GM12874 (cell line): ENCODE data around the gene CCDC85C.

Experiments
- TF ChIP-seq, protein P1 (sequence below): IDR thresholded peaks from 2 replicates; pipeline ENCODE4 v1.5.1; 2011; ENCODE audit warnings: low read depth, mild to moderate bottlenecking, control low read depth, low read length, moderate library complexity; ENCODE audit not compliant: insufficient read depth

Gene CCDC85C

DNA sequence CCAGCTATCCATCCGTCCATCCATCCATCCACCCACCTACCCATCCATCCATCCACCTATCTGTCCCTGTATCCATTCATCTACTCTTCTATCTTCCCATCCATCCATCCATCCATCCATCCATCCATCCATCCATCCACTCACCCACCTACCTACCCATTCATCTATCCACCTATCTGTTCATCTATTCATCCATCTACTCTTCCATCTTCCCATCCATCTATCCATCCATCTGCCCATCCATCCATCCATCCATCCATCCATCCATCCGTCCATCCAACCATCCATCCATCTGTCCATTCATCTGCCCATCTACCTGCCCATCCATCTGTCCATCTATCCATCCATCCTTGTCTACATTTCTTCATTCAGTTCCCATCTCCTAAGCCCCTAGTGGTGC is 23.1 kb upstream of the CCDC85C start:
- TF ChIP-seq, protein P1, sequence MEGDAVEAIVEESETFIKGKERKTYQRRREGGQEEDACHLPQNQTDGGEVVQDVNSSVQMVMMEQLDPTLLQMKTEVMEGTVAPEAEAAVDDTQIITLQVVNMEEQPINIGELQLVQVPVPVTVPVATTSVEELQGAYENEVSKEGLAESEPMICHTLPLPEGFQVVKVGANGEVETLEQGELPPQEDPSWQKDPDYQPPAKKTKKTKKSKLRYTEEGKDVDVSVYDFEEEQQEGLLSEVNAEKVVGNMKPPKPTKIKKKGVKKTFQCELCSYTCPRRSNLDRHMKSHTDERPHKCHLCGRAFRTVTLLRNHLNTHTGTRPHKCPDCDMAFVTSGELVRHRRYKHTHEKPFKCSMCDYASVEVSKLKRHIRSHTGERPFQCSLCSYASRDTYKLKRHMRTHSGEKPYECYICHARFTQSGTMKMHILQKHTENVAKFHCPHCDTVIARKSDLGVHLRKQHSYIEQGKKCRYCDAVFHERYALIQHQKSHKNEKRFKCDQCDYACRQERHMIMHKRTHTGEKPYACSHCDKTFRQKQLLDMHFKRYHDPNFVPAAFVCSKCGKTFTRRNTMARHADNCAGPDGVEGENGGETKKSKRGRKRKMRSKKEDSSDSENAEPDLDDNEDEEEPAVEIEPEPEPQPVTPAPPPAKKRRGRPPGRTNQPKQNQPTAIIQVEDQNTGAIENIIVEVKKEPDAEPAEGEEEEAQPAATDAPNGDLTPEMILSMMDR: no peak

DNA sequence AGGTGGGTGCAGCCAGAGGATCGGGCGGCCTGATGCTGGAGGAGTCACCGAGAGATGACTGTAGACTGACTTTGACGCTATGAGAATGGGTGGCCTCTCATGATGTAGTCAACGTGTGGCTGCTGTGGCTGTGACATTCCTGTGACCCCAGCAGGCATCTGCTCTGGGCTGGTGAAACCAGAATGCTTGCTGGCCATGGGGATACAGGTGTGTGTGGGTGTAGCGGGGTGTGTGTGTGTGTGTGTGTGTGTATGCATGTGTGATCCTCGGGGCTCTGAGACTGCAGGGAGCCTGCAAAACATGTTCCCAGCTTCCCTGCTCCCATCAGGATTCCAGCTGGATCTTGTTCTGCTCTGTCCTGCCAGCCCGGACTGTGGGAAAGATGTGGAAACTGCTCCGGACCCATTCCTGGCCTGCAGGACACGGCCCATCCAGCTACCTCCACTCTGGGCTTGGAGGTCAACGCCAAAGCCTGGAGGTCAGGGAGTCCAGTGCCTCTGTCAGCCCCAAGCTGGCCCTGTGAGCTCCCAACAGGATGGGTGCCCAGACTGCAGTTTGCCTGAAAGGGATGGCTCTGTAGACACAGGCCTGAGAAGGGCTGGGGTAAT is 22.1 kb upstream of the CCDC85C start:
- TF ChIP-seq, protein P1: no peak

DNA sequence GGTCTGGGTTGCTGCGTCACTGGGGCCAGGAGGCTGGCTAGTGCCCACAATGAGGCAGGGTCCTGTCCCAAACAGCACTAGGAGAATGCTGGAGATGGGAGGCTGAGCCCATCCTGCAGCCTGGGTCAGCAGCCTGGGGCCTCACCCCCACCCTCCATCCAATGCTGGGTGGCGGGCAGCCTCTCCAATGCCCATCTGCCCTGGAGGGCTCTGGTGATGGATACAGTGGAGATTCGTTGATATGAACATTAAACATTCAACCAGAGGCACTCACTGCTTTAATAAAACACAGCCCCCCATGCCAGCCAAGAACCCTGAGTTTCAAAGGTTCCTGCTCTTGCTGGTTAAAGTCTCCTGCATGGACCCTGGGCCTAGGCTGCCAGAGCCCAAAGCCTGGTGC is 21.5 kb upstream of the CCDC85C start:
- TF ChIP-seq, protein P1: no peak

DNA sequence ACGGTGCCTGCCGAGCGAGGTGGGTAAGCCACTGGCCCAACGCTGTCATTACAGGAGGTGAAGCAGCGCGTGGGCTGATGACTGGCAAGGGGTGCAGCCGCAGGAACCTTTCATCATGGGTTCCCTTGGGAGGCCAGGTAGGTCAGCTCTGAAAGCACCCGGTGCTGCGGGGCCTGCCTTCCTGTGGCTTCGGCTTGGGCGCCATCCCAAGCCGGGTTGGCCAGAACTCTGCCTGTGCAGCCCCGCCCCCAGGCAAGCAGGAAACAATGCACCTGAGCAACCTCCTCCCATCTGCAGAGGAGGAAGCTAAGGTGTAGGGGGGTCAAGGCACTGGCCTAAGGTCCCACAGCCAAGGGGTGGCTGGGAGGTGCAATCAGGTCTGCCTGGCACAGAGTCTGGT is 21.0 kb upstream of the CCDC85C start:
- TF ChIP-seq, protein P1: no peak

DNA sequence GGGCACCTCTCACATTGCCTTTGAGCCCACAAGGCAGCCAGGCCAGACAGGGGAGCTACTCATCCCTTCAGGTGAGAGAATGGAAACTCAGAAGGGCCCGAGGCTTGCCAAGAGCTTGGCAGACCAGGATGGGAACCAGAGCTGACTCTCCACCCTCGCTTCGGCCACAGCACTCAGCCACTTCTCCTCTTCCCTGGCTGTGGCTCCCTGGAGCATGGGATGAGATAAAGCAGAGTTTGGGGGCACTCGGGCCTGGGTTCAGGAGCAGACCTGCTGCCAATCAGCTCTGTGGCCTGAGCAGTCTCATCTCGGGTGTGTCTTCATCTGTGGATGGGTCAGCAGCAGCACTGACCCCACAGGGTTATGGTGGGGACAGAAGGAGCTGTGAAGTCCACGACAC is 20.0 kb upstream of the CCDC85C start:
- TF ChIP-seq, protein P1: no peak

DNA sequence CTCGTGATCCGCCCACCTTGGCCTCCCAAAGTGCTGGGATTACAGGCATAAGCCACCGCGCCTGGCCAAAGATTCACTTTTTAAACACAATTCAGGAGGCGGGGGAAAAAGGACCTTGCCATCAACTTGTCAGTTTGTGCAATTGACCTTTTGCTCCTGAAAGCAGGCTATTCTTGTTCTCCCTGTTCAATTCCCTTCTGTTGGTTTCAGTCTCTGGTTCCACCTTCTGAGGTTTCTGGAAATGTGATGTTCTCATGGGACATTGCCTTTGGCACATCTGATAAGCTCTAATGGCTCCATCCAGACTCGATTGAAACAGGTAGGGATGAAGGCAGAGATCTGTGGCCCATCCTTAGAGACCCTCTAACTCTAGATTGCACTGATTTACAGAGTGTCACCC is 17.9 kb upstream of the CCDC85C start:
- TF ChIP-seq, protein P1: no peak

DNA sequence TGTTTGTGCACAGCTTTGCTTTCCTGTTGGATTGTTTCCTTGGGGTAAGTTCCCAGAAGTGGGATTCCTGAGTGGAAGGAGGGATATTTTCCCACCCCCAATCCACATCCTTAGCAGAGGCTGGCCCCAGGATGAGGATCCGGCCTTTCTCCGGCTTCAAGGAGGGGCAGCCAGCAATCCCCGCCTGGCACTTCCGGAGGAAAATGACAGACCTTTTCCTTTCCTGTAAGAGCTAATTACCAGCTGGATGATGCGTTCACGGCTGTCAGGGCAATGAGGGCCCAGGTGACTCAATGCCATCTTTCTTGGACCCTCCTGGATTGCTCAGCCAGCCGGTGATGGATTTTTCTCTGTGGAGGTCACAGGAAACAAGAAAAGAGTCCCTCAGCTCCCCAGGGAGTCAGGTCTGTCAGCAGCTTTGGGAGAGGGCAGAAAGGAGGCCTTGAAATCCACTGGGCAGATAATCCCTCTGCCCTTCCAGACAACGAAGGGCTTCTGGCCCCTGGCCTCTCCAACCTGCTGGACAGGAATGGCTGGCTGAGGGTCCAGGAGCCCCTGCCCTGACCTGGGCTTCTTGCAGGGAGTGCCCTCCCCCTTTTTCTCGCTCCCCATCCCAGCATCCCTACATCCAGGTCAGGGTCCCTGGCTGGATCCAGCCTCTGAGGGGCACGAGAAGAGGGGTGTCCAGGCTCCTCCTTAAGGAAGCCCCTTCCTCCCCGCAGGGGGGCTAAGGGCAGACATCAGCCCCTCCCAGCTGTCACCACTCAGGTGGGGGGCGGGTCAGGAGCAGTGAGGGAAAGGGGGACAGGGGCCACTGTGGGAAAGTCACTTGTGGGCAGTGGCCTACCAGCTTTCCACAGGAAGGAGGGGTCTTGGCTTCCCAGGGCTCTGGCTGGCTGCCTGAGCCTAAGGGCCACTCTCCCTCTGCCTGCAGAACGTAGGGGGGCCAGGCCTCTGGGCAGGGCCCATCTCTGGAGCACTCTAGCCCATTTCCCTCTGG is 16.1 kb upstream of the CCDC85C start:
- TF ChIP-seq, protein P1: no peak
